Lung (tissue), 12 donors: ENCODE results near the gene IDE. TPM values are rescaled to one million over a fixed set of nuclear protein-coding genes. Genes with fewer than 3 reads are reported as not detected.

Experiments used
- ATAC-seq: fragments of 200-7000 bp; cut with Tn5 transposase; one replicate; pipeline ENCODE4 v1.9.1; 2020; ENCODE audit warnings: moderate number of reproducible peaks; ENCODE audit not compliant: insufficient read depth, low FRiP score
- DNase-seq, 3 donors: peaks; one replicate each; pipeline ENCODE4 v3.0.0-alpha.2; 2013 to 2017
- H3K27ac ChIP-seq, 2 donors: one replicate each; pipeline ENCODE4 v1.5.1; 2013; ENCODE audit warnings: mild to moderate bottlenecking in 2 of 2, moderate library complexity in 2 of 2, control low read depth in 1 of 2, inconsistent platforms in 1 of 2, low read depth in 1 of 2, low read length in 1 of 2
- H3K27me3 ChIP-seq, 3 donors: one replicate each; pipeline ENCODE4 v1.5.1; 2013; ENCODE audit warnings: low read length in 2 of 3; ENCODE audit not compliant: control insufficient read depth in 3 of 3, insufficient read depth in 3 of 3
- H3K36me3 ChIP-seq, 4 donors: one replicate each; pipeline ENCODE4 v1.5.1; 2013; ENCODE audit warnings: low read length in 4 of 4, mild to moderate bottlenecking in 1 of 4, moderate library complexity in 1 of 4; ENCODE audit not compliant: control insufficient read depth in 4 of 4, insufficient read depth in 4 of 4
- H3K4me1 ChIP-seq, 5 donors: one replicate each; pipeline ENCODE4 v1.5.1; 2013; ENCODE audit warnings: low read length in 5 of 5, mild to moderate bottlenecking in 2 of 5, moderate library complexity in 1 of 5; ENCODE audit not compliant: control insufficient read depth in 5 of 5, insufficient read depth in 5 of 5
- H3K4me3 ChIP-seq: one replicate; pipeline ENCODE4 v1.5.1; 2013; ENCODE audit warnings: mild to moderate bottlenecking, control low read depth, moderate library complexity
- H3K9ac ChIP-seq, 2 donors: one replicate each; pipeline ENCODE4 v1.5.1; 2013; ENCODE audit warnings: low read length in 2 of 2, control low read depth in 1 of 2; ENCODE audit not compliant: insufficient read depth in 1 of 2
- H3K9me3 ChIP-seq, 4 donors: one replicate each; pipeline ENCODE4 v1.5.1; 2013; ENCODE audit warnings: low read length in 3 of 4, mild to moderate bottlenecking in 1 of 4, moderate library complexity in 1 of 4; ENCODE audit not compliant: control insufficient read depth in 4 of 4, insufficient read depth in 3 of 4
- CTCF ChIP-seq: IDR thresholded peaks from 2 replicates; pipeline ENCODE4 v1.5.1; 2012; ENCODE audit warnings: mild to moderate bottlenecking; ENCODE audit errors: control extremely low read depth, extremely low read depth
- WGBS, 2 donors: extraction: QIAGEN DNeasy Blood & Tissue Kit; methylation state at CpG; one replicate each; pipeline ENCODE4 v1.1.7; 2013; 5-methylcytosine and 5-hydroxymethylcytosine counted together
- polyA plus RNA-seq, 2 donors: library from polyadenylated mRNA; stranded (reverse); fragments of 200-250 nt; gene quantifications; one replicate each; pipeline ENCODE4 v1.2.1, GENCODE V29; 2013
- total RNA-seq, 2 donors: library from RNA; depleted of rRNA in 1 of 2; stranded (reverse); fragments of >200 nt in 1 of 2; gene quantifications; one replicate each; pipeline ENCODE4 v1.2.1, GENCODE V29; 2014 to 2021
- donor health status: control.
- donor health status: control.
- donor health status: Bipolar disorder and iron deficiency.
- donor health status: healthy.
- donor health status: DM: yes; HTN: yes; CAD: no.

The IDE gene
- total and polyA plus RNA-seq, 4 donors, result 9.1 to 39.2 (median 21.0) TPM

GRCh38 chr10:92550924-92551323, 23.0 kb downstream of the IDE start:
- Histone ChIP-seq H3K9me3 (peaks cover 0 to 7% (median 2%) of the 10 kb centered on the region in 4 donors), H3K27ac (no peak overlapping the region), H3K27me3 (no peaks in the 10 kb centered on the region), H3K4me3 (no peak overlapping the region), H3K4me1 (no peaks in the 10 kb centered on the region), H3K9ac (no peak overlapping the region), H3K36me3 (peaks cover 2 to 14% (median 5%) of the 10 kb centered on the region in 4 donors)
- no peak for TF ChIP-seq CTCF
- DNase-seq (no peak), ATAC-seq (no peak)
- 61 to 91% methylated on average over 2 of the region's 2 CpGs for WGBS, 2 donors

- TF ChIP-seq CTCF, result no peak
- DNase-seq, result no peak
- no peaks in the 10 kb centered on the region for H3K9me3 ChIP-seq
These were observed 26.2 kb downstream of the IDE start for GRCh38 chr10:92547676-92548075.

GRCh38 chr10:92545556-92545955, 28.3 kb downstream of the IDE start:
- WGBS, 2 donors, result 94% methylated on average over 1 of the region's 1 CpG
- DNase-seq (no peak), ATAC-seq (no peak)
- Histone ChIP-seq H3K27me3 (no peaks in the 10 kb centered on the region), H3K4me1 (peaks cover 0 to 5% (median 0%) of the 10 kb centered on the region in 5 donors), H3K9me3 (no peaks in the 10 kb centered on the region), H3K27ac (no peak overlapping the region), H3K9ac (no peak overlapping the region), H3K36me3 (peaks cover 0 to 2% (median under 1%) of the 10 kb centered on the region in 4 donors), H3K4me3 (no peak overlapping the region)
- no peak for TF ChIP-seq CTCF

More at GRCh38 chr10:92547676-92548075, 26.2 kb downstream of the IDE start:
- H3K27ac ChIP-seq, result no peak overlapping the region
- ATAC-seq, result no peak
- peaks cover 0 to 2% (median under 1%) of the 10 kb centered on the region in 4 donors for H3K36me3 ChIP-seq
- peaks cover 0 to 2% (median 0%) of the 10 kb centered on the region in 5 donors for H3K4me1 ChIP-seq
- 90 to 96% methylated on average over 4 of the region's 4 CpGs for WGBS, 2 donors
- H3K27me3 ChIP-seq, result no peaks in the 10 kb centered on the region
- H3K9ac ChIP-seq, result no peak overlapping the region
- H3K4me3 ChIP-seq, result no peak overlapping the region

GRCh38 chr10:92544296-92544695, 29.6 kb downstream of the IDE start:
- no peak overlapping the region for H3K4me3 ChIP-seq
- ATAC-seq, result peak; percentile 47
- no peak for TF ChIP-seq CTCF

More at GRCh38 chr10:92544296-92544695, 29.6 kb downstream of the IDE start:
- WGBS, 2 donors, result 20 to 53% methylated on average over 3 of the region's 3 CpGs
- H3K27me3 ChIP-seq, result no peaks in the 10 kb centered on the region
- H3K9ac ChIP-seq, result no peak overlapping the region
- no peak for DNase-seq
- peaks cover 0 to 5% (median 0%) of the 10 kb centered on the region in 5 donors for H3K4me1 ChIP-seq
- H3K27ac ChIP-seq, result no peak overlapping the region
- H3K36me3 ChIP-seq, result peaks cover 0 to 2% (median under 1%) of the 10 kb centered on the region in 4 donors
- no peaks in the 10 kb centered on the region for H3K9me3 ChIP-seq
